ENCODE measurements around the gene AP1AR. TPM values are rescaled to one million over a fixed set of nuclear protein-coding genes. Genes with fewer than 3 reads are reported as not detected.
"Not testable (repeated sequence)": the region's sequence is repeated elsewhere in the genome, so short reads cannot be mapped to it uniquely, and the experiment has no call there.

Gene AP1AR, protein sequence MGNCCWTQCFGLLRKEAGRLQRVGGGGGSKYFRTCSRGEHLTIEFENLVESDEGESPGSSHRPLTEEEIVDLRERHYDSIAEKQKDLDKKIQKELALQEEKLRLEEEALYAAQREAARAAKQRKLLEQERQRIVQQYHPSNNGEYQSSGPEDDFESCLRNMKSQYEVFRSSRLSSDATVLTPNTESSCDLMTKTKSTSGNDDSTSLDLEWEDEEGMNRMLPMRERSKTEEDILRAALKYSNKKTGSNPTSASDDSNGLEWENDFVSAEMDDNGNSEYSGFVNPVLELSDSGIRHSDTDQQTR
- polyA plus RNA-seq (ENCODE audit: insufficient read length), result 10.8 TPM

- DNase-seq (ENCODE audit: low read depth), result no peak
Measured at GRCh38 chr4:112231779-112232713, at the start of gene AP1AR. AP1AR (plus strand) TSS chr4:112231787; CDS start chr4:112232092, 305 bp downstream.

DNA sequence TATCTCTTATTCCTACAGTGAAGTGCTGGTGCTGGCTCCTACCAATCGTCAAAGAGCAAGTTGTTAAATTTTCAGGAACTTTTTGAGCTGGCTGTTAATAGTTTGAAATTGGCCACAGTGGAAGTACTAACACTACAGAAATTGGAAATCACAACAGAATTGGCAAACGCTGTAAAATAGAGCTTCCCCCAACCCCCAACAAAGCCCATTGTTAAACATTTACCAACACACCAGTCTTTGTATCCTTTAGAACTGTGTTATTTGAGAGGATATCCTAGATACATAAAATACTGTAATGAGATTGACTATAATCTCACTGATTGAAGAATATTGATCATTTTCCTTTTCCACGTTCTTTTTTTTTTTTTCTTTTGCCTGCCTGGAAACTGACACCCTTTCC is 49.0 kb upstream of the AP1AR start:
- DNase-seq (ENCODE audit: low read depth), result no peak

- no peak for DNase-seq (ENCODE audit: low read depth)
Measured at GRCh38 chr4:112183252-112183651, 48.3 kb upstream of the AP1AR start.

- no peak for DNase-seq (ENCODE audit: low read depth)
Measured at GRCh38 chr4:112184438-112184837, 47.1 kb upstream of the AP1AR start.

- no peak for DNase-seq (ENCODE audit: low read depth)
Measured at GRCh38 chr4:112185334-112185733, 46.3 kb upstream of the AP1AR start.

DNA sequence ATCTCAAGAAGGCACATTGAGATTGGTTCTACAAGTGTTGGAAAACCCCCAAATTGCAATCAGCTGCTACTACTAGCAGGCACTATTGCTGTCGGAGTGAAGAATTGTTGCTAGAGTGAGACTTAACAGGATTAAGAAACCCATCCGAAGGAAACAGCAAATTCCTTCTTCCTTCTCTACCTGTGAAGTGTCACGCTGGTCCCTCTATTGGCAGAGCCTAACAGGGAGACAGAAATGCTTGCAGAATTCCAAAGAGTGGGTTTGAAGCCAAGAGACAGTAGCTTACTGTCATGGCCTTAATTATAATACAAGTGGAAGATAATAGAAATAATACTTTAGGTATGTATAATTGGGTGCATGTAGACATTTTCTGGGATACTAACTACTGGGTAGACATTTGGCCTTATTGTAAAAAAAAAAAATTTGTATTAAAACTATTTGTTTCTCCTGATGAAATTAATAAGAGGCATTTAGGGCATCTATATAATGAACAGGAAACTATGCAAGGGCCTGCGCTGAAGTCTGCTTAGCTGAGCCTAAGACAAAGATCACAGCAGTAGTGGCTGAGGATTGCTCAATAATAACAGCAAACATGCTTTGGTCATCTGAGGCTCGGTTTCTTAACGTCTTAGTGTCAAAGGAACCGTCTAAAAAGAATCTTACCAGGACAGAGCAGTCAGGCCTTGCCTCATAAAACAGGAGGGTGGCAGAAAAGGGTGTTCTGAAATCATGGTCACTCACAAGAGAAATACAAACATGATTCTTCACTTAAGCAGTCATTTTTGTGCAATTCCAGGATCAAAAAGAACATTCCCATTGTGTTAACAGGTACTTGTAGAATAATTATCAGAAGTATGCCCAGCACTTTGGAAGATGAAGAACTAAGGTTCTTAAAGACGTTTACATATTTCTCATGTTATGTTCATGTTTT is 45.6 kb upstream of the AP1AR start:
- DNase-seq (ENCODE audit: low read depth), result no peak

- no peak for DNase-seq (ENCODE audit: low read depth)
Measured at GRCh38 chr4:112189754-112190153, 41.8 kb upstream of the AP1AR start.

DNA sequence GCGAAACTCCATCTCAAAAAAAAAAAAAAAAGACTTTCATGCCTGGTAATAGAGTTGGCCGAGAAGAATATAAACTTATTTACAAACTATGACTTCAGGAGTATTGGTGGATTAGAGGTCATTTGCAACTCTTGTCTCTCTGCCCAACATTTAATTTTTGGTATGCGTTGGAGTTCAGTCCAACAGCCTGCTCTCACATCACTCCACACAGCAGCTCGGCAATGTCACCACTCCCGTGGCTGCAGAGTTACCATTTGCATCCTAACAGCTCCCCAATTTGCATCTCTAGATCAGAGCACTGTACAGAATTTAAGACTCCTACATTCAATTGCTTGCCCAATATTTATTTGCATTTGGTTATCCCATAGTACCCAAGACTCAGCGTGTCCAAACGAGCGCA is 40.9 kb upstream of the AP1AR start:
- no peak for DNase-seq (ENCODE audit: low read depth)

GRCh38 chr4:112196461-112196860 is 35.1 kb upstream of the AP1AR start:
- DNase-seq (ENCODE audit: low read depth), result no peak

- DNase-seq (ENCODE audit: low read depth), result no peak
Measured at GRCh38 chr4:112199041-112199440, 32.5 kb upstream of the AP1AR start.

- DNase-seq (ENCODE audit: low read depth), result no peak
Measured at GRCh38 chr4:112201915-112202505, 29.6 kb upstream of the AP1AR start.

- DNase-seq (ENCODE audit: low read depth), result no peak
Measured at GRCh38 chr4:112203593-112203992, 28.0 kb upstream of the AP1AR start.

DNA sequence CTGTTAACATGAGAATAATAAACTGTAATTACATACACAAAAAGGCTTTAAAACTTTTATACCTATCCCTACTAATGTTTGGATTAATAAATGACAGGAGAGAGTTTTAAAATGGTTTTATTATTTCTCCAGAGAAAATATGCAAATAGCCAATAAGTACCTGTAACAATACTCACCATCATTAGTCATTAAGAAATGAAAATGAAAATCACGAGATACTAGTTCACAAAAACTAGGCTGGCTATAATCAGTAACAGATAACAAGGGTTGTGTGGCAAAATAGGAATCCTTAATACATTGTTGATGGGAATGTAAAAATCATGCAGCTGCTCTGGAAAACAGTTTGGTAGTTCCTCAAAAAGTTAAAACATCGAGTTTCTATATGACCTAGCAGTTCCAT is 25.2 kb upstream of the AP1AR start:
- DNase-seq (ENCODE audit: low read depth), result no peak

GRCh38 chr4:112208137-112209095 is 23.2 kb upstream of the AP1AR start:
- DNase-seq (ENCODE audit: low read depth), result not testable (repeated sequence)

DNA sequence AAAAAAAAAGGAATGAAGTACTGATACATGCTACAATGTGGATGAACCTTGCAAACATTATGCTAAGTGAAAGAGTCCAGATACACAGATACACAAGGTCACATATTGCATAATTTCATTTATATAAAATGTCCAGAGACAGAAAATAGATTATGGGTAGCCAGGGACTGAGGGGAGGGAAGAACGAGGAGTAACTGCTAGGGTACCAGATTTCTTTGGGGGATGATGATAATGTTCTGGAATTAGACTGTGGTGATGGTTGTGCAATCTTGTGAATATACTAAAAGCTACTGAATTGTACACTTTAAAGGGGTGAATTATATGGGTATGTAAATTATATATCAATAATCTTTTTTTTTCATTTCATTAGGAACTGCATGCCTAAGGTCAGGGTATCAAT is 20.8 kb upstream of the AP1AR start:
- DNase-seq (ENCODE audit: low read depth), result no peak

DNA sequence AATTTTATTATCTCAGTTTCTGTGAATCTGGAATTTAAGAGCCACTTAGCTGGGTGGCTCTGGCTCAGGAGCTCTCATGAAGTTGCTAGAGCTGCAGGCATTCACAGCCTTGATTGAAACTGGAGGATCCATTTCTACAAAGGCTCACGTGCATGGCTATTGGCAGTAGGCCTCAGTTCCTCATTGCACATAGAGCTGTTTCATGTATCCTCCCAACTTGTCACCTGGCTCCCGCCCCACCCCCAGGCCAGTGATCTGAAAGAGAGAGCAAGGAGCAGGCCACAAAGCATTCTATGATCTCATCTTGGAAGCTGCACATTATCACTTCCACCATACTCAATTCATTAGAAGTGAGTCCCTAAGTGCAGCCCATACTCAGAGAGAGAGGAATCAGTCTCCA is 18.5 kb upstream of the AP1AR start:
- DNase-seq (ENCODE audit: low read depth), result no peak

GRCh38 chr4:112213856-112214255 is 17.7 kb upstream of the AP1AR start:
- DNase-seq (ENCODE audit: low read depth), result no peak

- no peak for DNase-seq (ENCODE audit: low read depth)
Measured at GRCh38 chr4:112214390-112215264, 17.0 kb upstream of the AP1AR start.

- no peak for DNase-seq (ENCODE audit: low read depth)
Measured at GRCh38 chr4:112219826-112220366, 11.7 kb upstream of the AP1AR start.

Measured in forelimb muscle (tissue), 1 donor.